ENCODE data around the gene BCAP31. TPM values are rescaled to one million over a fixed set of nuclear protein-coding genes. Genes with fewer than 3 reads are reported as not detected.

BCAP31 gene
- total and polyA plus RNA-seq, 2 donors (not counting 1 experiment from before 2014, with no cell fraction given): 59.5 to 117 TPM

- peaks cover 26% of the 10 kb centered on the region for H3K27me3 Mint-ChIP-seq
- H3K4me1 Mint-ChIP-seq: peaks cover 12% of the 10 kb centered on the region
- Histone ChIP-seq H3K27ac (ENCODE audit: low read length in 2 of 2) (no peak overlapping the region), H3K9me3 (ENCODE audit: control extremely low read depth in 1 of 3, control insufficient read depth in 2 of 3, insufficient read depth in 1 of 3, low read length in 2 of 3) (no peaks in the 10 kb centered on the region), H3K79me2 (ENCODE audit: control insufficient read depth, insufficient read depth, low read length) (no peaks in the 10 kb centered on the region), H3K4me3 (ENCODE audit: control extremely low read depth in 1 of 5, extremely low read depth in 1 of 5, insufficient read depth in 1 of 5, low read depth in 2 of 5, low read length in 4 of 5) (no peak overlapping the region), H2AFZ (ENCODE audit: insufficient read depth, low read depth, low read length, poor library complexity, severe bottlenecking) (no peak overlapping the region), H3K4me1 (ENCODE audit: control insufficient read depth in 2 of 2, insufficient read depth in 2 of 2, low read length in 2 of 2) (peaks cover 0 to 6% of the 10 kb centered on the region in 2 donors), H4K20me1 (ENCODE audit: control insufficient read depth, insufficient read depth, low read length, poor library complexity, severe bottlenecking) (no peaks in the 10 kb centered on the region), H3K9ac (ENCODE audit: low read length) (no peak overlapping the region), H3K36me3 (replicated peaks in 1 of 2; ENCODE audit: control extremely low read depth in 1 of 2, control insufficient read depth in 1 of 2, extremely low read depth in 1 of 2, insufficient read depth in 2 of 2, low read length in 1 of 2) (no peaks in the 10 kb centered on the region), H3K27me3 (replicated peaks in 1 of 4; ENCODE audit: control extremely low read depth in 1 of 4, control insufficient read depth in 3 of 4, insufficient read depth in 4 of 4, low read length in 3 of 4) (peaks cover 0 to 20% (median 0%) of the 10 kb centered on the region in 4 experiments), H3K4me2 (replicated peaks; ENCODE audit: low read depth, low read length, poor library complexity, severe bottlenecking) (no peak overlapping the region)
- H3K27ac Mint-ChIP-seq: no peak overlapping the region
- DNase-seq (no peak), ATAC-seq (ENCODE audit: low read depth) (no peak)
- TF ChIP-seq EZH2 (IDR thresholded peaks at IDR 0.05; ENCODE audit: borderline replicate concordance, insufficient read depth, low read depth, low read length, poor library complexity, severe bottlenecking): no peak
- no peaks in the 10 kb centered on the region for H3K9me3 Mint-ChIP-seq (ENCODE audit: insufficient read depth)
- intact Hi-C loops (cut with micrococcal nuclease): no loop called here
- ChIA-PET POLR2A (no interaction called here), CTCF (interaction anchor here (0.8 to 1.1 kb wide), 3 partner anchors 117 to 730 kb away, joined by 3 to 4 read pairs (median 4); no protein-coding TSS in a partner anchor)
- no peak overlapping the region for H3K4me3 Mint-ChIP-seq
- 92% methylated on average over 17 of the region's 23 CpGs for WGBS (ENCODE audit: insufficient coverage)
Observed at GRCh38 chrX:153670748-153671588, 53.2 kb downstream of the BCAP31 start.

DNA sequence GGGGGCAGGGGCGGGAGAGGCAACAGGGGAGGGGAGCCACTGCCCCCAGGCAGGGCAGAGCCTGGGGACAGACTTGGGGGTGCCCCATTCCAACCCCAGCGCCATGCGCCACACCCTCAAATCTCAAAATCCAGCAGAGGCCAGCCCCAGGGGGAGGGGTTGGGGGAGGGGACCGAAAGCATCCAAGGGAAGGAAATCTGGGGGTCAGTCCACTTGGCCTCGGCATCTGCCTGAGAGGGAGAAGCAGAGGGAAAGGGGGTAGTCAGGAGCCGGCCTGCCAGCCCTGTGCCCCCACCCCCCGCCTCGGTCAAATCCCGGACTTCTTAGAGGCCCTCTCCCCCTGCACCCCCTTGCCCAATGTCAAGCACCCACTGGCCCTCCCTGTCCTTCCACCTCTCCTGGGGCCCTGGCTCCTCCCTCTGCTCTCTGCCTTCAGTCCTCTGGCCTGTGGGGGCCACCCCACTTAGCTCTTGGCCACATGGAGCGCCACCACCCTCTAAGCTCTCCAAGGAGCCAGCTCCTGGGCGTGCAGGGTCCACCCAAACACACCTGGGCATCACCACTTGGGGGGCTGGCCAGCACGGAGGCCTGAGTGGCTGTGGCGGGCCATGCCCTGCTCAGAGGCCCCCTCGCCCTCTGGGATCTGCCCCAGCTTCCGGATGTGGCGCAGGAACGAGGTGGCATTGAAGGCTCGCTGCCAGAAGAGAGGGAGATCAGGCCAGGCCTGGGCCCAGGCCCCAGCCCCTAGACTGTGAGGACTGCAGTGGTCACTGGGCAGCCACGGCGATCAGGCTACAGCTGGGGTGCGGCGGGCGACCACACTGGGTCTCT, 54.1 kb downstream of the BCAP31 start:
- intact Hi-C loops (cut with micrococcal nuclease): loop anchor here (2.0 kb wide), 2 partner anchors 115 to 729 kb away; no protein-coding TSS in a partner anchor
- Histone ChIP-seq H3K4me3 (ENCODE audit: control extremely low read depth in 1 of 5, extremely low read depth in 1 of 5, insufficient read depth in 1 of 5, low read depth in 2 of 5, low read length in 4 of 5) (no peak overlapping the region), H3K4me2 (replicated peaks; ENCODE audit: low read depth, low read length, poor library complexity, severe bottlenecking) (no peak overlapping the region), H3K27ac (ENCODE audit: low read length in 2 of 2) (no peak overlapping the region), H3K27me3 (replicated peaks in 1 of 4; ENCODE audit: control extremely low read depth in 1 of 4, control insufficient read depth in 3 of 4, insufficient read depth in 4 of 4, low read length in 3 of 4) (peaks cover 0 to 20% (median 0%) of the 10 kb centered on the region in 4 experiments), H4K20me1 (ENCODE audit: control insufficient read depth, insufficient read depth, low read length, poor library complexity, severe bottlenecking) (no peaks in the 10 kb centered on the region), H3K4me1 (ENCODE audit: control insufficient read depth in 2 of 2, insufficient read depth in 2 of 2, low read length in 2 of 2) (peaks cover 0 to 6% of the 10 kb centered on the region in 2 donors), H3K9me3 (ENCODE audit: control extremely low read depth in 1 of 3, control insufficient read depth in 2 of 3, insufficient read depth in 1 of 3, low read length in 2 of 3) (no peaks in the 10 kb centered on the region), H2AFZ (ENCODE audit: insufficient read depth, low read depth, low read length, poor library complexity, severe bottlenecking) (no peak overlapping the region), H3K79me2 (ENCODE audit: control insufficient read depth, insufficient read depth, low read length) (no peaks in the 10 kb centered on the region), H3K9ac (ENCODE audit: low read length) (no peak overlapping the region), H3K36me3 (replicated peaks in 1 of 2; ENCODE audit: control extremely low read depth in 1 of 2, control insufficient read depth in 1 of 2, extremely low read depth in 1 of 2, insufficient read depth in 2 of 2, low read length in 1 of 2) (no peaks in the 10 kb centered on the region)
- ATAC-seq (ENCODE audit: low read depth) (no peak), DNase-seq (no peak)
- H3K27me3 Mint-ChIP-seq: peaks cover 25% of the 10 kb centered on the region
- H3K4me3 Mint-ChIP-seq: no peak overlapping the region
- no peak overlapping the region for H3K27ac Mint-ChIP-seq
- H3K4me1 Mint-ChIP-seq: peaks cover 12% of the 10 kb centered on the region
- ChIA-PET CTCF (interaction anchor here (0.8 to 9.2 kb wide), 5 partner anchors 116 to 729 kb away, joined by 3 to 97 read pairs (median 4); no protein-coding TSS in a partner anchor), POLR2A (no interaction called here)
- no peaks in the 10 kb centered on the region for H3K9me3 Mint-ChIP-seq (ENCODE audit: insufficient read depth)
- 73% methylated on average over 5 of the region's 23 CpGs for WGBS (ENCODE audit: insufficient coverage)
- no peak for TF ChIP-seq EZH2 (IDR thresholded peaks at IDR 0.05; ENCODE audit: borderline replicate concordance, insufficient read depth, low read depth, low read length, poor library complexity, severe bottlenecking)
- TF ChIP-seq, protein P1, sequence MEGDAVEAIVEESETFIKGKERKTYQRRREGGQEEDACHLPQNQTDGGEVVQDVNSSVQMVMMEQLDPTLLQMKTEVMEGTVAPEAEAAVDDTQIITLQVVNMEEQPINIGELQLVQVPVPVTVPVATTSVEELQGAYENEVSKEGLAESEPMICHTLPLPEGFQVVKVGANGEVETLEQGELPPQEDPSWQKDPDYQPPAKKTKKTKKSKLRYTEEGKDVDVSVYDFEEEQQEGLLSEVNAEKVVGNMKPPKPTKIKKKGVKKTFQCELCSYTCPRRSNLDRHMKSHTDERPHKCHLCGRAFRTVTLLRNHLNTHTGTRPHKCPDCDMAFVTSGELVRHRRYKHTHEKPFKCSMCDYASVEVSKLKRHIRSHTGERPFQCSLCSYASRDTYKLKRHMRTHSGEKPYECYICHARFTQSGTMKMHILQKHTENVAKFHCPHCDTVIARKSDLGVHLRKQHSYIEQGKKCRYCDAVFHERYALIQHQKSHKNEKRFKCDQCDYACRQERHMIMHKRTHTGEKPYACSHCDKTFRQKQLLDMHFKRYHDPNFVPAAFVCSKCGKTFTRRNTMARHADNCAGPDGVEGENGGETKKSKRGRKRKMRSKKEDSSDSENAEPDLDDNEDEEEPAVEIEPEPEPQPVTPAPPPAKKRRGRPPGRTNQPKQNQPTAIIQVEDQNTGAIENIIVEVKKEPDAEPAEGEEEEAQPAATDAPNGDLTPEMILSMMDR (IDR thresholded peaks at IDR 0.05): no peak
